Fibroblast of lung (primary cell): ENCODE data around the gene PARP12. TPM values are rescaled to one million over a fixed set of nuclear protein-coding genes. Genes with fewer than 3 reads are reported as not detected.
A peak's percentile ranks its signal among the peaks of the same experiment; 100 is the strongest.

Experiments
- DNase-seq, 2 donors: peaks; one replicate each; pipeline versions ENCODE4 v3.0.0 to v3.0.0-alpha.2; 2010; ENCODE audit warnings: low read depth in 2 of 2
- H2AFZ ChIP-seq: 2 replicates; pipeline ENCODE4 v1.5.1; 2012; ENCODE audit warnings: low read length, control low read depth, inconsistent platforms
- H3K27ac ChIP-seq: 2 replicates; pipeline ENCODE4 v1.5.1; 2011; ENCODE audit warnings: low read length, control low read depth; ENCODE audit not compliant: insufficient read depth
- H3K27me3 ChIP-seq: 2 replicates; pipeline ENCODE4 v1.5.1; 2011; ENCODE audit warnings: mild to moderate bottlenecking, low read length; ENCODE audit not compliant: control insufficient read depth, insufficient read depth
- H3K36me3 ChIP-seq: 2 replicates; pipeline ENCODE4 v1.5.1; 2011; ENCODE audit warnings: low read length; ENCODE audit not compliant: control insufficient read depth, insufficient read depth
- H3K4me1 ChIP-seq: 2 replicates; pipeline ENCODE4 v1.5.1; 2011; ENCODE audit warnings: low read length; ENCODE audit not compliant: control insufficient read depth, insufficient read depth; ENCODE audit errors: extremely low read depth
- H3K4me2 ChIP-seq: 2 replicates; pipeline ENCODE4 v1.5.1; 2011; ENCODE audit warnings: low read length, control low read depth; ENCODE audit not compliant: insufficient read depth; ENCODE audit errors: extremely low read depth
- H3K4me3 ChIP-seq, 4 experiments: fragments of 200-600 bp in 1 of 4; sonication (generic) in 1 of 4; replicated peaks in 1 of 4; 2 replicates each; pipeline ENCODE4 v1.5.1; 2011 to 2016; ENCODE audit warnings: low read length in 4 of 4, low read depth in 3 of 4, mild to moderate bottlenecking in 3 of 4, control low read depth in 2 of 4, inconsistent platforms in 1 of 4, mixed read lengths in 1 of 4; ENCODE audit not compliant: insufficient read depth in 1 of 4; ENCODE audit errors: control extremely low read depth in 1 of 4
- H3K79me2 ChIP-seq: 2 replicates; pipeline ENCODE4 v1.5.1; 2012; ENCODE audit warnings: mild to moderate bottlenecking, low read length, inconsistent platforms; ENCODE audit not compliant: control insufficient read depth, insufficient read depth
- H3K9ac ChIP-seq: 2 replicates; pipeline ENCODE4 v1.5.1; 2011; ENCODE audit warnings: mild to moderate bottlenecking, low read length, control low read depth; ENCODE audit not compliant: insufficient read depth
- H3K9me3 ChIP-seq: 2 replicates; pipeline ENCODE4 v1.5.1; 2012; ENCODE audit warnings: low read depth, low read length; ENCODE audit not compliant: control insufficient read depth, insufficient read depth
- H4K20me1 ChIP-seq: 2 replicates; pipeline ENCODE4 v1.5.1; 2011; ENCODE audit warnings: low read length; ENCODE audit not compliant: control insufficient read depth, insufficient read depth; ENCODE audit errors: extremely low read depth
- EZH2 ChIP-seq: IDR thresholded peaks from 2 replicates; pipeline ENCODE4 v1.5.1; 2012; ENCODE audit warnings: low read length, control low read depth, mild to moderate bottlenecking; ENCODE audit errors: missing control alignments
- polyA plus RNA-seq, 2 donors: library from polyadenylated mRNA; depleted of rRNA in 1 of 2; stranded (reverse) in 1 of 2; unstranded in 1 of 2; fragments of >200 nt; gene quantifications; 2 replicates each; pipeline ENCODE4 v1.2.1, GENCODE V29; 2011 to 2012; ENCODE audit warnings: missing spikeins in 1 of 2
- total RNA-seq: library from RNA; depleted of rRNA; stranded (reverse); fragments of >200 nt; gene quantifications from 2 replicates; pipeline ENCODE4 v1.2.1, GENCODE V29; 2014
- TF ChIP-seq, protein P1 (sequence below), 2 donors: IDR thresholded peaks in 1 of 2; conservative IDR thresholded peaks in 1 of 2; 1 replicate in 1 of 2; 2 replicates in 1 of 2; pipeline ENCODE4 v1.5.1; 2011 to 2012; ENCODE audit warnings: low read length in 2 of 2, control low read depth in 1 of 2, inconsistent platforms in 1 of 2, low read depth in 1 of 2, mild to moderate bottlenecking in 1 of 2

PARP12 gene
- total and polyA plus RNA-seq, 2 donors (not counting 1 experiment from before 2014, with no cell fraction given): 16.9 to 24.9 TPM

DNA sequence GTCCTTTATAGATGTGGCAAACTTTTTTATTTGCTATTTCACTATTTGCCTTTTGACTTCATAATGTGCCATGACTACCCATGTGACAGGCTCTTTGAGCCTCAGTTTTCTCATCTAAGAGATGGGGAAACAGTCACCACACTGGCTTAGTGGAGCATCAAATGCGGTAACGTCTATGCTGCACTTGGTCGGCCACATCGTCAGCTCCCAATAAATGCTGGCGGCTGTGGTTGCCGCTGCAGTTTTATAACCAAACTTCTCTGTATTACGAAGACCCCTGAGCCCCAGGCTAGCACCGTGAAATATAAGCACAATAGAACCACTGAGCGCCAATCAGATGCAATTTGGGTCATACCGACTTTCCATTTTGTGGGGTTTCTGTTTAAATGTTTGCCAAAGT lies 56.2 kb downstream of the PARP12 start:
- H2AFZ ChIP-seq: no peak overlapping the region
- no peaks in the 10 kb centered on the region for H3K27me3 ChIP-seq
- no peaks in the 10 kb centered on the region for H3K36me3 ChIP-seq
- H3K9me3 ChIP-seq: no peaks in the 10 kb centered on the region
- no peak for DNase-seq
- TF ChIP-seq, protein P1, sequence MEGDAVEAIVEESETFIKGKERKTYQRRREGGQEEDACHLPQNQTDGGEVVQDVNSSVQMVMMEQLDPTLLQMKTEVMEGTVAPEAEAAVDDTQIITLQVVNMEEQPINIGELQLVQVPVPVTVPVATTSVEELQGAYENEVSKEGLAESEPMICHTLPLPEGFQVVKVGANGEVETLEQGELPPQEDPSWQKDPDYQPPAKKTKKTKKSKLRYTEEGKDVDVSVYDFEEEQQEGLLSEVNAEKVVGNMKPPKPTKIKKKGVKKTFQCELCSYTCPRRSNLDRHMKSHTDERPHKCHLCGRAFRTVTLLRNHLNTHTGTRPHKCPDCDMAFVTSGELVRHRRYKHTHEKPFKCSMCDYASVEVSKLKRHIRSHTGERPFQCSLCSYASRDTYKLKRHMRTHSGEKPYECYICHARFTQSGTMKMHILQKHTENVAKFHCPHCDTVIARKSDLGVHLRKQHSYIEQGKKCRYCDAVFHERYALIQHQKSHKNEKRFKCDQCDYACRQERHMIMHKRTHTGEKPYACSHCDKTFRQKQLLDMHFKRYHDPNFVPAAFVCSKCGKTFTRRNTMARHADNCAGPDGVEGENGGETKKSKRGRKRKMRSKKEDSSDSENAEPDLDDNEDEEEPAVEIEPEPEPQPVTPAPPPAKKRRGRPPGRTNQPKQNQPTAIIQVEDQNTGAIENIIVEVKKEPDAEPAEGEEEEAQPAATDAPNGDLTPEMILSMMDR (conservative IDR thresholded peaks at IDR 0.05 in 1 of 2, IDR thresholded peaks at IDR 0.05 in 1 of 2; ENCODE audit: low read depth in 1 of 2, low read length in 2 of 2): no peak
- no peak for TF ChIP-seq EZH2
- H3K4me3 ChIP-seq: no peak overlapping the region
- H3K4me2 ChIP-seq: no peak overlapping the region
- no peaks in the 10 kb centered on the region for H3K4me1 ChIP-seq
- H3K79me2 ChIP-seq: no peaks in the 10 kb centered on the region
- H3K9ac ChIP-seq: no peak overlapping the region
- no peaks in the 10 kb centered on the region for H4K20me1 ChIP-seq
- H3K27ac ChIP-seq: no peak overlapping the region

DNA sequence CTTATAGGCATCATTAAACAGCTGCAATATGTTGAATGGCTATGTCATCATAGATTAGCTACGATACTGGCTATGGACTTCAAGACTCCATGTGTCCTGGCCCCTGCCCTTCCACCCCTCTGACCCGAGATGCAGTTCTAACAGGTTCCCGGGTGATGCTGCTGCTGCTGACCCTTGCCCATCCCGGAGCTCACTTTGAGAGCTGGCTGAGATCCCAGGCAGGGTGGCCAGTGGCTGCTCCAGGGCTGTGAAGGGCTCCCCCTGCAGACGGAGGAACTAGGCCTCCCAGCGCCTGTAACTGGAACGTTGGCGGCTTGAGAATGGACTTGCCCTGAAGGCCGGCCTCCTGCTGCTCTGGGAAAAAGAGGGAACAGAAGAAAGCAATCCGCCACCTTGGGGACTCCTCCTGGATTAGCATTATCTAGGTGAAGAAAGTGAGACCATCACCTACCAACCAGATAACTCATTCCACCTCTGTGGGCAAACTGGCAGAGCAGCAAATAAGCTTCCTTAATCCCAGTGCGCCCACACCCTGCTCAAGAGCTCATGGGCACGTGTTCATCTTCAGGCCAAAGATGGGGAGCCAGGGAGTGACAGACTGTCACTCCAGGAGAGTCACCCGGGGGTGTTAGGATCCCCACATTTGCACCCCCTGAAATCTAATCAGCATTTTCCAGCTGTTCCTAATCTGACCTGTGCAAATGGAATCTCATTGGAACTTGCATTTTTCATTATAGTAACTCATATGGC lies 56.8 kb downstream of the PARP12 start:
- Histone ChIP-seq H3K4me2 (no peak overlapping the region), H3K36me3 (no peaks in the 10 kb centered on the region), H3K4me3 (no peak overlapping the region), H3K27me3 (no peaks in the 10 kb centered on the region), H3K9me3 (no peaks in the 10 kb centered on the region), H3K79me2 (no peaks in the 10 kb centered on the region), H3K9ac (no peak overlapping the region), H4K20me1 (no peaks in the 10 kb centered on the region), H3K4me1 (no peaks in the 10 kb centered on the region), H3K27ac (no peak overlapping the region), H2AFZ (no peak overlapping the region)
- peak; percentile 9 to 27 for DNase-seq
- TF ChIP-seq EZH2: no peak
- TF ChIP-seq, protein P1 (conservative IDR thresholded peaks at IDR 0.05 in 1 of 2, IDR thresholded peaks at IDR 0.05 in 1 of 2; ENCODE audit: low read depth in 1 of 2, low read length in 2 of 2): peak in 1 of 2 donors; percentile 49

DNA sequence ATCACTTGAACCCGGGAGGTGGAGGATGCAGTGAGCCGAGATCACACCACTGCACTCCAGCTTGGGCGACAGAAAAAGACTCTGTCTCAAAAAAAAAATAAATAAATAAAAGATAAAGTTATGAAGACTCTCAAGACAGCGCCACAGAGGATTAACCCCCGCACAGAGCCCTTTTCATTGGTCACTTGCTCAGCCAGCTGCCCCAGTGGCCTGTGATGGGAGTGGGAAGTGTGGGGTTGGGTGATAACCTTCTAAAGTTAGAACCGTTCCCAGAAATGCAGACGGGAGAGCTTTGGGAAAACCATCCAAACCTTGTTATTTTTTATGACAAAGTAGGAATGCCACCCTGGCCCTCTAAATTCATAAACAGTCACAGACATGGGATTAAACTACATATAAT lies 57.4 kb downstream of the PARP12 start:
- Histone ChIP-seq H3K4me1 (no peaks in the 10 kb centered on the region), H3K4me3 (no peak overlapping the region), H3K36me3 (no peaks in the 10 kb centered on the region), H3K9ac (no peak overlapping the region), H3K27me3 (no peaks in the 10 kb centered on the region), H4K20me1 (no peaks in the 10 kb centered on the region), H3K9me3 (no peaks in the 10 kb centered on the region), H3K4me2 (no peak overlapping the region), H3K27ac (no peak overlapping the region), H2AFZ (no peak overlapping the region), H3K79me2 (no peaks in the 10 kb centered on the region)
- DNase-seq: no peak
- TF ChIP-seq, protein P1 (conservative IDR thresholded peaks at IDR 0.05 in 1 of 2, IDR thresholded peaks at IDR 0.05 in 1 of 2; ENCODE audit: low read depth in 1 of 2, low read length in 2 of 2): no peak
- no peak for TF ChIP-seq EZH2
